HEK293 (cell line): ENCODE data around the gene CAMK1.

Experiments used
- CTCF ChIA-PET: fragments of 350-600 bp; formaldehyde crosslinking; extraction: SDS; loops from one replicate; lab custom pipeline; 2021; ENCODE audit warnings: antibody characterized with exemption; lab: Yijun Ruan, JAX
- POLR2A ChIA-PET: fragments of 300-600 bp; formaldehyde crosslinking; extraction: SDS; loops from one replicate; lab custom pipeline; 2020; ENCODE audit warnings: antibody characterized with exemption, inconsistent platforms; lab: Yijun Ruan, JAX
- H3K27ac ChIP-seq: fragments of 200-500 bp; sonication (Bioruptor generic); 2 replicates; pipeline ENCODE4 v1.5.1; 2014; ENCODE audit warnings: low read depth, low read length, control low read depth, inconsistent platforms; ENCODE audit errors: extremely low read depth
- H3K36me3 ChIP-seq, 2 experiments: fragments of 200-500 bp in 1 of 2; sonication (Bioruptor generic) in 1 of 2; 1 replicate in 1 of 2; 2 replicates in 1 of 2; pipeline ENCODE4 v1.5.1; 2014 to 2017; ENCODE audit warnings: inconsistent platforms in 2 of 2, low read length in 2 of 2; ENCODE audit not compliant: control insufficient read depth in 2 of 2, insufficient read depth in 1 of 2
- H3K4me1 ChIP-seq: fragments of 200-500 bp; sonication (Bioruptor generic); 2 replicates; pipeline ENCODE4 v1.5.1; 2014; ENCODE audit warnings: mild to moderate bottlenecking, low read length, inconsistent platforms; ENCODE audit not compliant: control insufficient read depth, insufficient read depth
- H3K4me3 ChIP-seq: 2 replicates; pipeline ENCODE4 v1.5.1; 2011; ENCODE audit warnings: low read depth, mild to moderate bottlenecking, control low read depth, low read length, moderate library complexity
- H3K9me3 ChIP-seq: fragments of 200-500 bp; sonication (Bioruptor generic); 2 replicates; pipeline ENCODE4 v1.5.1; 2014; ENCODE audit warnings: low read depth, low read length, inconsistent platforms; ENCODE audit not compliant: control insufficient read depth, insufficient read depth
- FEZF1 ChIP-seq: fragments of 450-650 bp; formaldehyde crosslinking; IDR thresholded peaks from 2 replicates; pipeline ENCODE4 v1.5.1; 2016; ENCODE audit warnings: missing biosample characterization, missing genetic modification characterization
- SCRT1 ChIP-seq: fragments of 450-650 bp; formaldehyde crosslinking; IDR thresholded peaks from 2 replicates; pipeline ENCODE4 v1.5.1; 2016; ENCODE audit warnings: missing biosample characterization, missing genetic modification characterization, borderline replicate concordance
- SP7 ChIP-seq: fragments of 450-650 bp; formaldehyde crosslinking; IDR thresholded peaks from 2 replicates; pipeline ENCODE4 v1.5.1; 2016; ENCODE audit warnings: missing biosample characterization, missing genetic modification characterization
- TCF7L2 ChIP-seq: IDR thresholded peaks from 2 replicates; pipeline ENCODE4 v1.6.1; 2011; ENCODE audit warnings: low read depth, mild to moderate bottlenecking, inconsistent platforms, low read length, moderate library complexity, borderline replicate concordance
- ZNF155 ChIP-seq: fragments of 450-650 bp; formaldehyde crosslinking; IDR thresholded peaks from 2 replicates; pipeline ENCODE4 v1.5.1; 2016; ENCODE audit warnings: missing biosample characterization, missing genetic modification characterization
- ZNF2 ChIP-seq: fragments of 450-650 bp; formaldehyde crosslinking; IDR thresholded peaks from 2 replicates; pipeline ENCODE4 v1.5.1; 2016; ENCODE audit warnings: missing biosample characterization, missing genetic modification characterization
- ZNF214 ChIP-seq: fragments of 450-650 bp; formaldehyde crosslinking; IDR thresholded peaks from 2 replicates; pipeline ENCODE4 v1.5.1; 2017; ENCODE audit warnings: missing biosample characterization, mild to moderate bottlenecking, missing genetic modification characterization, borderline replicate concordance
- ZNF433 ChIP-seq: fragments of 450-650 bp; formaldehyde crosslinking; IDR thresholded peaks from 2 replicates; pipeline ENCODE4 v1.5.1; 2016; ENCODE audit warnings: missing biosample characterization, missing genetic modification characterization, low read depth
- ZNF585B ChIP-seq: fragments of 450-650 bp; formaldehyde crosslinking; IDR thresholded peaks from 2 replicates; pipeline ENCODE4 v1.5.1; 2016; ENCODE audit warnings: missing biosample characterization, missing genetic modification characterization
- ZNF610 ChIP-seq: fragments of 450-650 bp; formaldehyde crosslinking; IDR thresholded peaks from 2 replicates; pipeline ENCODE4 v1.5.1; 2016; ENCODE audit warnings: missing biosample characterization, missing genetic modification characterization, borderline replicate concordance
- ZNF654 ChIP-seq: fragments of 450-650 bp; formaldehyde crosslinking; IDR thresholded peaks from 2 replicates; pipeline ENCODE4 v1.5.1; 2016; ENCODE audit warnings: low read depth, missing biosample characterization, missing genetic modification characterization
- ZNF837 ChIP-seq: fragments of 450-650 bp; formaldehyde crosslinking; IDR thresholded peaks from 2 replicates; pipeline ENCODE4 v1.5.1; 2016; ENCODE audit warnings: missing biosample characterization, missing genetic modification characterization
- ZSCAN30 ChIP-seq: fragments of 450-650 bp; IDR thresholded peaks from 2 replicates; pipeline ENCODE4 v1.5.1; 2018; ENCODE audit warnings: missing biosample characterization, mild to moderate bottlenecking, missing genetic modification characterization, moderate library complexity
- TF ChIP-seq, protein P1 (sequence below): fragments of 450-650 bp; formaldehyde crosslinking; IDR thresholded peaks from 2 replicates; pipeline ENCODE4 v1.5.1; 2016; ENCODE audit warnings: missing biosample characterization, missing genetic modification characterization
- TF ChIP-seq, protein P2 (sequence below): fragments of 450-650 bp; formaldehyde crosslinking; IDR thresholded peaks from 2 replicates; pipeline ENCODE4 v1.5.1; 2016; ENCODE audit warnings: missing biosample characterization, missing genetic modification characterization
- TF ChIP-seq, protein P3 (sequence below): fragments of 450-650 bp; formaldehyde crosslinking; IDR thresholded peaks from 2 replicates; pipeline ENCODE4 v1.5.1; 2016; ENCODE audit warnings: missing biosample characterization, missing genetic modification characterization
- TF ChIP-seq, protein P4 (sequence below): fragments of 450-650 bp; formaldehyde crosslinking; optimal IDR thresholded peaks from 2 replicates; pipeline ENCODE3; 2016; ENCODE audit warnings: missing biosample characterization, mild to moderate bottlenecking, missing genetic modification characterization
- TF ChIP-seq, protein P5 (sequence below): fragments of 450-650 bp; formaldehyde crosslinking; IDR thresholded peaks from 2 replicates; pipeline ENCODE4 v1.5.1; 2016; ENCODE audit warnings: missing biosample characterization, missing genetic modification characterization

CAMK1 gene

DNA sequence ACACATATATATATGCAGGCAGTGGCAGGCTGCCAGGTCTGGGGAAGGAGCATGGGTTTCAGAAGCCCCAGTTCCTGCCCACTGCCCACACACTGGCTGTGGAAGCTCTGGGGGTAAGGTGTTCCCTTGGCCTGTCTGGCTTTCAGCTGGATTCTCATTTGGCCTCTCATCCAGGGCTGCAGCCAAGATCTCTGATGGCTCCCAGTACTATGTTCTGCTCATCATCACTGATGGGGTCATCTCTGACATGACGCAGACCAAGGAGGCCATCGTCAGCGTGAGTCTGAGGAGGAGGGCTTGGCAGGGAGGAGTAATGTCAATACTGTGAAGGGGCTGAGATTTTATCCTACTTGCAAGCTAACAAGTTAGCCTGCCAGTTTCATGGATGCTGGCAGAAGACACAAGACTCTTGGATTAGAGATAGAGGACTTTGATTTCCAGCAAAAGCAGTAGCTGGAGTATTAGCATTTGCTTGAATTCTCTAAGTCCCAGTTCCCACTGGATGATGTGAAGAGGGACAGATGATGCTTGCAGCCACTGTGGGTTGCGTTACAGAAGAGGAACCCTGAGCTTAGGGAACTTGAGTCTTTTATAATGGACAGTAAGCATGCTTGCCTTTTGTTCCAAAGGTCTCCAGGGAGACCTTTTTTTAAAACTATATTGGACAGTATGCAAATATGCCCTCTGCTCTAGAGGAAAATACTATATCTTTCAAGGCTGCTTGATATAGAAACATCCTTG is 43.8 kb downstream of the CAMK1 start (continued):
- TF ChIP-seq, protein P1, sequence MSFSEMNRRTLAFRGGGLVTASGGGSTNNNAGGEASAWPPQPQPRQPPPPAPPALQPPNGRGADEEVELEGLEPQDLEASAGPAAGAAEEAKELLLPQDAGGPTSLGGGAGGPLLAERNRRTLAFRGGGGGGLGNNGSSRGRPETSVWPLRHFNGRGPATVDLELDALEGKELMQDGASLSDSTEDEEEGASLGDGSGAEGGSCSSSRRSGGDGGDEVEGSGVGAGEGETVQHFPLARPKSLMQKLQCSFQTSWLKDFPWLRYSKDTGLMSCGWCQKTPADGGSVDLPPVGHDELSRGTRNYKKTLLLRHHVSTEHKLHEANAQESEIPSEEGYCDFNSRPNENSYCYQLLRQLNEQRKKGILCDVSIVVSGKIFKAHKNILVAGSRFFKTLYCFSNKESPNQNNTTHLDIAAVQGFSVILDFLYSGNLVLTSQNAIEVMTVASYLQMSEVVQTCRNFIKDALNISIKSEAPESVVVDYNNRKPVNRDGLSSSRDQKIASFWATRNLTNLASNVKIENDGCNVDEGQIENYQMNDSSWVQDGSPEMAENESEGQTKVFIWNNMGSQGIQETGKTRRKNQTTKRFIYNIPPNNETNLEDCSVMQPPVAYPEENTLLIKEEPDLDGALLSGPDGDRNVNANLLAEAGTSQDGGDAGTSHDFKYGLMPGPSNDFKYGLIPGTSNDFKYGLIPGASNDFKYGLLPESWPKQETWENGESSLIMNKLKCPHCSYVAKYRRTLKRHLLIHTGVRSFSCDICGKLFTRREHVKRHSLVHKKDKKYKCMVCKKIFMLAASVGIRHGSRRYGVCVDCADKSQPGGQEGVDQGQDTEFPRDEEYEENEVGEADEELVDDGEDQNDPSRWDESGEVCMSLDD (tag by site-specific recombination) = no peak
- no peak for TF ChIP-seq ZNF155 (tag by site-specific recombination)
- TF ChIP-seq TCF7L2 = no peak
- TF ChIP-seq ZNF610 (tag by site-specific recombination) = no peak
- no peak for TF ChIP-seq SP7 (tag by site-specific recombination)
- TF ChIP-seq, protein P2, sequence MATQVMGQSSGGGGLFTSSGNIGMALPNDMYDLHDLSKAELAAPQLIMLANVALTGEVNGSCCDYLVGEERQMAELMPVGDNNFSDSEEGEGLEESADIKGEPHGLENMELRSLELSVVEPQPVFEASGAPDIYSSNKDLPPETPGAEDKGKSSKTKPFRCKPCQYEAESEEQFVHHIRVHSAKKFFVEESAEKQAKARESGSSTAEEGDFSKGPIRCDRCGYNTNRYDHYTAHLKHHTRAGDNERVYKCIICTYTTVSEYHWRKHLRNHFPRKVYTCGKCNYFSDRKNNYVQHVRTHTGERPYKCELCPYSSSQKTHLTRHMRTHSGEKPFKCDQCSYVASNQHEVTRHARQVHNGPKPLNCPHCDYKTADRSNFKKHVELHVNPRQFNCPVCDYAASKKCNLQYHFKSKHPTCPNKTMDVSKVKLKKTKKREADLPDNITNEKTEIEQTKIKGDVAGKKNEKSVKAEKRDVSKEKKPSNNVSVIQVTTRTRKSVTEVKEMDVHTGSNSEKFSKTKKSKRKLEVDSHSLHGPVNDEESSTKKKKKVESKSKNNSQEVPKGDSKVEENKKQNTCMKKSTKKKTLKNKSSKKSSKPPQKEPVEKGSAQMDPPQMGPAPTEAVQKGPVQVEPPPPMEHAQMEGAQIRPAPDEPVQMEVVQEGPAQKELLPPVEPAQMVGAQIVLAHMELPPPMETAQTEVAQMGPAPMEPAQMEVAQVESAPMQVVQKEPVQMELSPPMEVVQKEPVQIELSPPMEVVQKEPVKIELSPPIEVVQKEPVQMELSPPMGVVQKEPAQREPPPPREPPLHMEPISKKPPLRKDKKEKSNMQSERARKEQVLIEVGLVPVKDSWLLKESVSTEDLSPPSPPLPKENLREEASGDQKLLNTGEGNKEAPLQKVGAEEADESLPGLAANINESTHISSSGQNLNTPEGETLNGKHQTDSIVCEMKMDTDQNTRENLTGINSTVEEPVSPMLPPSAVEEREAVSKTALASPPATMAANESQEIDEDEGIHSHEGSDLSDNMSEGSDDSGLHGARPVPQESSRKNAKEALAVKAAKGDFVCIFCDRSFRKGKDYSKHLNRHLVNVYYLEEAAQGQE (tag by site-specific recombination) = no peak
- TF ChIP-seq ZNF654 = no peak
- TF ChIP-seq, protein P3, sequence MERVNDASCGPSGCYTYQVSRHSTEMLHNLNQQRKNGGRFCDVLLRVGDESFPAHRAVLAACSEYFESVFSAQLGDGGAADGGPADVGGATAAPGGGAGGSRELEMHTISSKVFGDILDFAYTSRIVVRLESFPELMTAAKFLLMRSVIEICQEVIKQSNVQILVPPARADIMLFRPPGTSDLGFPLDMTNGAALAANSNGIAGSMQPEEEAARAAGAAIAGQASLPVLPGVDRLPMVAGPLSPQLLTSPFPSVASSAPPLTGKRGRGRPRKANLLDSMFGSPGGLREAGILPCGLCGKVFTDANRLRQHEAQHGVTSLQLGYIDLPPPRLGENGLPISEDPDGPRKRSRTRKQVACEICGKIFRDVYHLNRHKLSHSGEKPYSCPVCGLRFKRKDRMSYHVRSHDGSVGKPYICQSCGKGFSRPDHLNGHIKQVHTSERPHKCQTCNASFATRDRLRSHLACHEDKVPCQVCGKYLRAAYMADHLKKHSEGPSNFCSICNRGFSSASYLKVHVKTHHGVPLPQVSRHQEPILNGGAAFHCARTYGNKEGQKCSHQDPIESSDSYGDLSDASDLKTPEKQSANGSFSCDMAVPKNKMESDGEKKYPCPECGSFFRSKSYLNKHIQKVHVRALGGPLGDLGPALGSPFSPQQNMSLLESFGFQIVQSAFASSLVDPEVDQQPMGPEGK (tag by site-specific recombination) = no peak
- TF ChIP-seq ZNF433 (tag by site-specific recombination) = no peak
- no peak for TF ChIP-seq ZSCAN30 (tag by site-specific recombination)
- TF ChIP-seq SCRT1 = no peak
- no peak for TF ChIP-seq FEZF1 (tag by site-specific recombination)
- no peak for TF ChIP-seq ZNF837 (tag by site-specific recombination)
- TF ChIP-seq ZNF214 (tag by site-specific recombination) = no peak

DNA sequence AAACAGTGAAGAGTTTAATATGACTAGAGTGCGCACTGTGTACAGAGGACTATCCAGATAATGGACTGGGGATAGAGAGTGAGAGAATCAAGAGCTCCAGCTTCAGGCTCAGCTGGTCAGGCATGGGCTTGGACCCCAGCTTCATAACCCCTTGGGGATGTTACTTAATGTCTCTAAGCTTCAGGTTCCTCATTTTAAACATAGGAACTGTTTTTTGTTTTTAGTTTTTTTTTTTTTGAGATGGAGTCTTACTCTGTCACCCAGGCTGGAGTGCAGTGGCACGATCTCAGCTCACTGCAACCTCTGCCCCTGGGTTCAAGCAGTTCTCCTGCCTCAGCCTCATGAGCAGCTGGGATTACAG is 48.1 kb downstream of the CAMK1 start:
- CTCF ChIA-PET = interaction anchor here (0.6 to 0.8 kb wide), 2 partner anchors 212 to 218 kb away, joined by 5 to 6 read pairs; partner anchors contain the start of gene CRELD1
- H3K9me3 ChIP-seq = no peaks in the 10 kb centered on the region
- no peaks in the 10 kb centered on the region for H3K4me1 ChIP-seq
- no peak overlapping the region for H3K4me3 ChIP-seq
- POLR2A ChIA-PET = interaction anchor here (0.5 to 2.0 kb wide), 4 partner anchors 9 to 554 kb away, joined by 4 read pairs; partner anchors contain the start of genes BRPF1 and OGG1
- no peaks in the 10 kb centered on the region for H3K36me3 ChIP-seq
- no peak overlapping the region for H3K27ac ChIP-seq
- TF ChIP-seq, protein P4, sequence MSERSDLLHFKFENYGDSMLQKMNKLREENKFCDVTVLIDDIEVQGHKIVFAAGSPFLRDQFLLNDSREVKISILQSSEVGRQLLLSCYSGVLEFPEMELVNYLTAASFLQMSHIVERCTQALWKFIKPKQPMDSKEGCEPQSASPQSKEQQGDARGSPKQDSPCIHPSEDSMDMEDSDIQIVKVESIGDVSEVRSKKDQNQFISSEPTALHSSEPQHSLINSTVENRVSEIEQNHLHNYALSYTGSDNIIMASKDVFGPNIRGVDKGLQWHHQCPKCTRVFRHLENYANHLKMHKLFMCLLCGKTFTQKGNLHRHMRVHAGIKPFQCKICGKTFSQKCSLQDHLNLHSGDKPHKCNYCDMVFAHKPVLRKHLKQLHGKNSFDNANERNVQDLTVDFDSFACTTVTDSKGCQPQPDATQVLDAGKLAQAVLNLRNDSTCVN (tag by site-specific recombination) = no peak
- TF ChIP-seq, protein P5, sequence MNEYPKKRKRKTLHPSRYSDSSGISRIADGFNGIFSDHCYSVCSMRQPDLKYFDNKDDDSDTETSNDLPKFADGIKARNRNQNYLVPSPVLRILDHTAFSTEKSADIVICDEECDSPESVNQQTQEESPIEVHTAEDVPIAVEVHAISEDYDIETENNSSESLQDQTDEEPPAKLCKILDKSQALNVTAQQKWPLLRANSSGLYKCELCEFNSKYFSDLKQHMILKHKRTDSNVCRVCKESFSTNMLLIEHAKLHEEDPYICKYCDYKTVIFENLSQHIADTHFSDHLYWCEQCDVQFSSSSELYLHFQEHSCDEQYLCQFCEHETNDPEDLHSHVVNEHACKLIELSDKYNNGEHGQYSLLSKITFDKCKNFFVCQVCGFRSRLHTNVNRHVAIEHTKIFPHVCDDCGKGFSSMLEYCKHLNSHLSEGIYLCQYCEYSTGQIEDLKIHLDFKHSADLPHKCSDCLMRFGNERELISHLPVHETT (tag by site-specific recombination) = no peak
- TF ChIP-seq, protein P1 (tag by site-specific recombination) = no peak
- TF ChIP-seq ZNF585B (tag by site-specific recombination) (no peak), ZNF2 (no peak)
